Effector CD4-positive, alpha-beta T cell (primary cell): Measurements from ENCODE around the gene FOXO3.
"Not testable (repeated sequence)": the region's sequence is repeated elsewhere in the genome, so short reads cannot be mapped to it uniquely, and the experiment has no call there.

Experiments used
- DNase-seq: peaks from one replicate; pipeline ENCODE4 v3.0.0-alpha.2; 2020

FOXO3 gene

DNA sequence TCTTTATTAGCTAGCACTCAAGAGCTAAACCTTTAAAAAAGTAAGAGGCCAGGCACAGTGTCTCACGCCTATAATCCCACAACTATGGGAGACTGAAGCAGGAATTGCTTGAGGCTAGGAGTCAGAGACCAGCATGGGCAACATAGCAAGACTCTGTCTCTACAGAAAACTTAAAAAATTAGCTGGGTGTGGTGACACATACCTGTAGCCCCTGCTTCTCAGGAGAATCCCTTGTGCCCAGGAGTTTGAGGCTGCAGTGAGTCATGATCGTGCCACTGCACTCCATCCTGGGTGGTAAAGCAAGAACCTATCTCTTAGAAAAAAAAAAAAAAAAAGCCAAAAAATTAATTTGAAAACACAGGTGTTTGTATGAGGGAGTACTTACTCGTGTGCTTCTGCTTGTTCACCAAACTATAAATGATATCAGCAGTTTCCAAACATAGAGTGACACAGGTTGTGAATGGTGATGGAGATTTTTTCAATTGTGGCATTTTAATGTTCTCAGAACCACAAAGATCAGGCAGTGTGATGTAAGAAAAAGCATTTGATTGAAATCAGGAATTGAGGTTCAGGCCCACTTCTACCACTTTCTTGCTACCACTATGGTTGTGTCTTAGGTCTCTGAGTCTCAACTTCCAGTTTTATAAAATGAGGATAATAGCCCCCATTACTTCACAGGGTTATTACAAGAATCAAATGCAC is 104.9 kb downstream of the FOXO3 start:
- DNase-seq, result no peak

DNA sequence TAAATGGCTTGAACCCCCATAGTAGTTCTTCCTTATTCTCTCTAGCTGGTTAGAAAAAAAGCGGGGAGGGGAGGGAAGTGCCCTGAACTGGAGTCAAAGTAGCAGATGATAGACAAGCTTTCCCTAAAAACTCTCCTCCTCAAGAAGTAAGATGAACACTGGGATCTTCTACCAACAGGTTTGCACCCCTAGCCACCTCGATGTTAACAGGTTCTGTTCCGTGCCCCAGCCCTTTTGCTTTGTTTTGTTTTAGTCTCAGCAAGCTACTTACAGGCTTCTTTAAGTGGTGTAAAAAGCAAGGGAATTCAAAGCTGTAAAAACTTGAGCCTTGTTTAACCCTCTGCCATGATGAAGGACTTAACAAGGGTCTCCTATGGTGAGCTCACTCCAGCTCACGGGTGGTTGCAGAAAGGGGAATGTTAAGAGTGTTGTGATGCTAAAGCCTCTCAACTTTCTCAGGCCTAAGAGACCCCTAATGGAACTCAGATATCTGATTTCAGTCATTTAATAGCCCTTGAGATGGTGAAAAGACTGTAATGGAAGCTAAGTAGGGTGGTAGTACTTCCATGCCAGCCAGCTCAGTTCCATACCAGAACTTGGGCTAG is 106.0 kb downstream of the FOXO3 start:
- no peak for DNase-seq

DNA sequence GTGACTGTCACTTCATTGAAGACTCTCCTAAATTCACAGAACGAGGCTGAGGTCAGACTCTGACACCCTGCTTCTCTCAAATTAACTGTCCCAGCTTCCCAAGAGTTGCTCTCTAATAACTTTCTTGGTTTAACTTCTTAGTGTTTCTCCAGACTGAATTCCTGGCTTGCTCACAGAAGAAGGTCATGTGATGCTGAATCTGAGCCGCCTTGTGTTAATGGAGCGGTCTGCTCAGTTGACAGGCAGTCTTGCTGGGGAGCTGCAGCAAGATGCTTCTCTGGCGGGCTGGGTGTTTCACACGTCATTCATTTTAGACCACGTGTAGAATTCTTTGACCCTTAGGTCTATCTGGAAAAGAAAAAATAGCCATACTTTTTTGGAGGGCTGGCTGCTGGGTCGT is 107.3 kb downstream of the FOXO3 start:
- no peak for DNase-seq

DNA sequence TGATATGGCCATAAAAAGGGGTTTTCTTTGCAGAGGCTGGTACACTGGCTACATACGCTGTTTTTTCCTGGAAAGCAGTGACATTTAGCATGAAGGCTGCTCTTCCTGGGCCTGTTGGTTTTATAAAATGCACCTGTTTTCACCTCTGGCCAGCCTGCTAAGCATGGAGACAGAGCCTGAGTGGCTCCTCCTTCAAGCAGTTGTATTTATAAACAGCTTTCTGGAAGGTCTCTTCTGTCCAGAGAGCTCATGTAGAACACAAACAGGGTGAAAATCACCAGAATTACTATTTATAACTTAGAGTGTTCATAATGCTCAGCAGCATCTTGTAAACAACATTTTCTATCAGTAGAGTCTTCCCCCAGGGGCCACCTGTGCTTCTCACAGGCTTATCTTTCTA is 109.0 kb downstream of the FOXO3 start:
- no peak for DNase-seq

DNA sequence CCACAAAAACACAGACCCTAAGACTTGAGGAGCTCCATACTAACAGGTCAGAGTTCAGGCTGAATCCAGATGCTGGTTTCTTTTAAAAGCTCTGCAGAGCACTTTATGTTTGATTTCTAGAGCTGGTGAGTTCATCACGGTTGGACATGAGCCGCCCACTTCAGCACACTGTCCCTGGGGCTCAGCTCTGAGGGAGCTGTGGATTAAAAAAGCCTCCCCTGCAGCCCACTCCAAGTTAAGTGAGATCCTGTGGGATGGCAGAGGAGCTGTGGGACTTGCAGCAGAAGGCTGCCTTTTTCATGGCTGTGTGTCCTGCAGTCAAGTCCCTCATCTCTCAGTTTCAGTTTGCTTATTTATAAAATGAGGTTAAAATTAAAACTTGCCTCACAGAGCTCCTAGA is 110.5 kb downstream of the FOXO3 start:
- DNase-seq, result no peak

DNA sequence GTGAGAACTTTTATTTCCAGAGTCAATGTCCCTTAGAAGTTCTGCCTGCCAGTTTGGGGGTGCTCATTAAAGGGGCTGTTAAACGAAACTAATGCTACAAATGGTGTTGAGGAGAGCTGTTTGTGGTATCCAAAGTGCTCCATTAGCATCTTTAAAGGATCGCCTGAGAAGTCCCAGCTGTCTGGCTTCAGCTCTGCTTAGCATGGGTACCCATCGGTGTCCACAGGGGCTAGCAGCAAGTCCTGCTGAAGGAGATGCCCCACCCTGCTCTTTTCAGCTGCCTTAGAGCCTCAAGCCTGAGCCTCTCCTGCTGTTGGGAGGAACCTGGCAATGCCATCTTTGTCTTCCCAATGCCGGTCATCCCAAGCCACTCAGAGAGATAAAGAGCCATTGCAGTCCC is 111.1 kb downstream of the FOXO3 start:
- no peak for DNase-seq

DNA sequence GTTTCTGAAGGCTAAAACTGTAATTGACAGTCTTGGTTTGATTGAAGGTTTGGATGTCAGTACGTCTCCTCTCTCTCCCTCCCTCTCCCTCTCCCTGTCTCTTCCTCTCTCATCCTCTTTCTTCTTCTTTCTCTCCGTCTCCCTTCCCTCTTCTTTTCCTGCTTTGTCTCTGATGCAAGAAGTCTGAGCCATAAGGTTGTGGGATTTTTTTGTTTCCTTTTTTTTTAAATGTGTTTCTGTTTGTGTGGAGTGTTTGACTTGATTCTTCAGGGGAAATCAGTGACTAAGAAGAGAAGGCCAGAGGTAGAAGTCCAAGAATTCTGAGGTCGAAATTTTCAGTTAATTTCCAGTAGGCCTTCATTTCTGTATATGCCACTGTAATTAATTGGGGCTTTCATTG is 111.9 kb downstream of the FOXO3 start:
- DNase-seq, result no peak

DNA sequence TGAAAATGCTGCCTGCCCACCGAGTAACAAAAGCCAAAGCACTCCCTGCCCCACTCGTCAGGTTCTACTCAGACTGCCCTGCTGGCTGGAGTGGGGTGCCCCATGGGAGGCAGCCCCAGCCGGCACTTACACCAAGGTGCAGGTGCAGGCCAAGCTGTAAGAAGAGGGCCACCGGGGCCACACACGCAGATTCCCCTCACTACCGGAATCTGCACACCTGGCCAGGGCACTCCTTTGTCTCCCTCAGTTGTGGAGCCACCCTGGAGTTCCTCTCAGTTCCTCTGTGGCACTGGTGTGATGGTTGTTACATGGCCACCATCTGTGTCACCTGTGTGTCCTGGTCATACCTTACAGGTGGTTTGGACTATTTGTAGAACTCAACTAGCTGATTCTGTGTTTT is 112.4 kb downstream of the FOXO3 start:
- no peak for DNase-seq

DNA sequence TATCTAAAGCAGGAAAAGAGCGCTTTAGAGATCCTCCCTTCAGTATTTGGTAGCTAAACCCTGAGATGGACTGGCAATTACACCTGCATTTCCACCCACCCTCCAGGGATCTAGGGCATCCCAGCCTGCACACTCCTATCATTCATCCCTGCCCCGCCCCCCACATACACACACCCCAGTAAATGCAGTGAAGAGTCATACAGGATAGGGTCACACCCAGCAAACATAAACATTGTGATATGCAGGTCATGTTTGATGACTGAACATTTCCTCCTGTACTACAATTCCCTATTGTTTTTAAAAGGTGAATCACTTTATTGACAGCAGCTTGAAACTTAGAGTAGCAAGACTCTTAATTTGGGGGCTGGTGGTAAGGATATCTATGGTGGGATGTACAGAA is 112.9 kb downstream of the FOXO3 start:
- no peak for DNase-seq

DNA sequence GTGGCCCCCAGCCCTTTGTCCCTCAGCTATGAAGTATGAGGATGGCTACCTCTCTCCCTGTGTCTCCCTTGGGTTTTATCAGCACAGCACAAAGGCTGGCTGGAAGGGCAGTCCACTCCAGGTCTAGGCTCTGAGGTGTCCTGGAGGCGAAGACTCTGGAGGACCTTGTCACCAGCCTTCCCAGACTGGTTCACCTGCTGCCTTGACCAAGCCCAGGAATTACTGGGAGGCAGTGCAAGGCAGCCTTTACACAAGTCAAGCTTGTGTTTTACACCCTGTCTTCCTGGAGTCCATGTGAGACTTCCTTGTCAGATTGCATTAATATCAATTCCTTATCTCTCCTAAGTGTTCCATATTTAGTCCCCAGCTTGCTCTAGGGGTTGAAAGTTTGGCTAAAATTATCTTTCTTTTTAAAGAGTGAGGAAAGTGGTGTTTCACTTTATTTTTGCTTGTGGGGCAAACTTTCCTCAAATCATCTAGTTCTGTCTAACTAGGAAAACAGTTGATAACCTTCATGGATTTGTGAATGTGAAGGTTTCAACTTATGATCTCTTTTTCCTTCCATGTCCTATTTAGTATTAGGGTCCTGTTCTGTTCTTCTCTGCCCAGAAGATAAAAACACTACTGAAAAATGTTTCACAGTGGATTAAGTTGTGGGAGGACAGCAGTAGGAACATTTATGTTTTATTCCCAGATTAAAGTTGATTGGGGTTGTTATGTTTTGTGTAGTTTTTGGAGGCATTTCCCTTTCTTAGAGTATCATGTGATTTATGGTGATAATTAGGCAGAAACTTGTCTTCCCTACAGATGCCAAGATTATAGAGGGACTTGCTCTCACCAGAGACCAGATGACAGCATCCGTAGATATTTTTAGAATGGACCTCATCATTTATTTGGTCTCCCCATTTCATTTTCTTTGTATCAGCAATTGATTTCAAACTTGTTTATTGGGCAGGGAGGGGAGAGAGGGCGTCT is 114.8 kb downstream of the FOXO3 start:
- no peak for DNase-seq

DNA sequence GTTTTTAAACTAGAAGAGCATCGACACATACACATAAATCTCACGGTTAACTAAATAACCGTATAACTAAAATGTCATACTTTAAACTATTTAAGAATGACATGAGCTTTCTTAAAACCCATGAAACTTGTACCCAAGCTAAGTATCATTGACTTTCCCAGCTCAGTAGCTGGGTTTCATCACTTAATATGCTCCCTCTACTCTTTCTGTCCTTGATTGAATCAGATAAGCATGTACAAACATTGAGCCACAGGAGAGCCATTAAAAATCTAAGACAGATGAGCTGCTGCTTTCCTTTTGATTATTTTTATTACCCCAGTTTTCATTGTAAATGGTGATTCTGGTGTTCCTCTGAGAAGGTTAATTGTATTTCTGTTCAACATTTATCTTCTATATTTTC is 115.8 kb downstream of the FOXO3 start:
- no peak for DNase-seq

DNA sequence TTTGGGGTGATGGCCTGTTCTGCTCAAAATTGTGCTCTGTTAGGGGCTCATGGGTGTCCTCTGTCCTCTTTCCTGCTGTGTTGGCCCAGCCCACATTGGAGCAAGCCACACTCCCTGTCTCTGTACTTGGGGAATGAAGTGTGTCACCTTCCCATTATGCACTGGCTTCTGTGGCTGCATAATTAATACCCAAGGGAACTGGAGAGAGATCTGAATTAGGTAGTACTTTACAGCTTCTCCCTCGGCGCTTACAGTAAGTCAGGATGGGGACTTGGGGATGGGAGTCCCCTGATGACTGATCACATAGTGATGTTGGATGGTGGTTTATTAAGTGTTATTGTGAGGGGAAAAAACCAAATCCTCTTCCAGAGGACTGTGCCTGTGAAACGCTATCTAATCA is 116.6 kb downstream of the FOXO3 start:
- no peak for DNase-seq

DNA sequence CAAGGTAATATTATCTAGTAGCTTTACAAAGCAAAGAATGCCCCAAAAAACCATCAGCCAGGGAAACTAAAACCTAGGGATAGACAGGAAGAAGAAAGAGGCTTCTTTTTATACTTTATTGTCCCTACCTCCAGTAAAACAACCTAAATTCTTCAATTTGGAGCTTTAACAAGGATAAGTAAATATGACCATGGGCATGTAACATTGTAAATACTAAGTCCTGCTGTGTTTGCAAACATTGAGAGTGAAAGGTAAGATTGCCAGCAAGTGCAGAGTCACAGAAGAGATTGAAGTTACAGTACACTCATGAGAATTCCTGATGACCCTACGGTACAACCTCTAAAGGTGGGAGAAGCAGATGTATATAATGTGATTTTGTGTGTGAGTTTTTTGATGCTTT is 117.2 kb downstream of the FOXO3 start:
- no peak for DNase-seq

DNA sequence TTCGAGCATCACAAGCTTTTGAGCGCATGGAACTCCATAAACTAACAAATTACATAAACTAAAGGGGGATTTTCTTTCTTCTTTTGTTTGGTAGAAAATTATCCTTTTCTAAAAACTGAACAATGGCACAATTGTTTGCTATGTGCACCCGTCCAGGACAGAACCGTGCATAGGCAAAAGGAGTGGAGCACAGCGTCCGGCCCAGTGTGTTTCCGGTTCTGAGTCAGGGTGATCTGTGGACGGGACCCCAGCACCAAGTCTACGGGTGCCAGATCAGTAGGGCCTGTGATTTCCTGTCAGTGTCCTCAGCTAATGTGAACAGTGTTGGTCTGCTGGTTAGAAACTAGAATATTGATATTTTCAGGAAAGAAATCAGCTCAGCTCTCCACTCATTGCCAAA is 119.6 kb downstream of the FOXO3 start:
- DNase-seq, result not testable (repeated sequence)

DNA sequence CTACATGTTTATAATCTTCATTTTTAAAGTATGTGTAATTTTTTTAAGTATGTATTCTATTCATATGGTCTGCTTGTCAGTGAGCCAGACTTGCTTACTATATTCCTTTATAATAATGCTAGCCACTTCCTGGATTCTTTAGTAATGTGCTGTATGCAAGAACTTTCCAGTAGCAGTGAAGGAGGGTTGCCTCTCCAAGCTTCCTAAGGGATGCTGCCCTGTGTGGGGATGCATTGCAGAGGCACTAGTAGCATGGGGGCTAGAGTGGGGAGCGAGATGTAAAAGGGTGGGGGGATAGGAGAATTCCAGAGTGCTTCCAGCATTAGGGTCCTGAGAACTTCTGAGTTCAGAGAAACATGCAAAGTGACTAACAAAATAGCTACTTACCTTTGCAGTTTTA is 121.0 kb downstream of the FOXO3 start:
- not testable (repeated sequence) for DNase-seq

DNA sequence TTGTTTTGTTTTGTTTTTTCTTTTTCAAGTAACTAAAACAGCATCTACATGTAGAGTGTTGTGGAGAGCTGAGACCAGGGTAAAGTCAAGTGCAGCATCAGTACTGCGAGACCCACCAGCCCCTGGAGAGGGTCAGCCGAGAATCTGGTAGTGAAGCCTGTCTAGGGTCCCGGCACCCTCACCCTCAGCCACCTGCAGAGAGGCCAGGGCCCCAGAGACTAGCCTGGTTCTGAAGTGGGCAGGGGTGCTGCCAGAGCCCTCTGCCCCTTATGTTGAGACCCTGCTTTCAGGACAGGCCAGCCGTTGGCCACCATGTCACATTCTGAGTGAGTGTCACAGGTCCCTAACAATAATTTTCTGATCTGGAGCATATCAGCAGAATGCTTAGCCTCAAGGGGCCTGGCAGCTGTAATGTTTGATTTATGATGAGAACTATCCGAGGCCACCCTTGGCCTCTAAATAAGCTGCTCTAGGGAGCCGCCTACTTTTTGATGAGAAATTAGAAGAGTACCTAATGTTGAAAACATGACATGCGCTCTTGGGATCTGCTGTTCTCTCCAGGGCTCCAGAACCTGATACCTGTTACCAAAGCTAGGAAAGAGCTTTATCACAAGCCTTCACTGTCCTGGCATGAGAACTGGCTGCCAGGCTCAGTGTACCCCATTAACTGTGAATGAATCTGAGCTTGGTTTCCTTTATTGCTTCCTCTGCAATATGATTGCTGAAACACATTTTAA is 121.8 kb downstream of the FOXO3 start:
- DNase-seq, result not testable (repeated sequence)

DNA sequence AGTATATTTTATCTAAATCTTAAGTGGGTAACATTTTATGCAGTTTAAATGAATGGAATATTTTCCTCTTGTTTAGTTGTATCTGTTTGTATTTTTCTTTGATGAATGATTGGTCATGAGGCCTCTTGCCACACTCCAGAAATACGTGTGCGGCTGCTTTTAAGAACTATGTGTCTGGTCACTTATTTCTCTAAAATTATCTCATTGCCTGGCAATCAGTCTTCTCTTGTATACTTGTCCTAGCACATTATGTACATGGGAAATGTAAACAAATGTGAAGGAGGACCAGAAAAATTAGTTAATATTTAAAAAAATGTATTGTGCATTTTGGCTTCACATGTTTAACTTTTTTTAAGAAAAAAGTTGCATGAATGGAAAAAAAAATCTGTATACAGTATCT is 123.3 kb downstream of the FOXO3 start:
- not testable (repeated sequence) for DNase-seq

DNA sequence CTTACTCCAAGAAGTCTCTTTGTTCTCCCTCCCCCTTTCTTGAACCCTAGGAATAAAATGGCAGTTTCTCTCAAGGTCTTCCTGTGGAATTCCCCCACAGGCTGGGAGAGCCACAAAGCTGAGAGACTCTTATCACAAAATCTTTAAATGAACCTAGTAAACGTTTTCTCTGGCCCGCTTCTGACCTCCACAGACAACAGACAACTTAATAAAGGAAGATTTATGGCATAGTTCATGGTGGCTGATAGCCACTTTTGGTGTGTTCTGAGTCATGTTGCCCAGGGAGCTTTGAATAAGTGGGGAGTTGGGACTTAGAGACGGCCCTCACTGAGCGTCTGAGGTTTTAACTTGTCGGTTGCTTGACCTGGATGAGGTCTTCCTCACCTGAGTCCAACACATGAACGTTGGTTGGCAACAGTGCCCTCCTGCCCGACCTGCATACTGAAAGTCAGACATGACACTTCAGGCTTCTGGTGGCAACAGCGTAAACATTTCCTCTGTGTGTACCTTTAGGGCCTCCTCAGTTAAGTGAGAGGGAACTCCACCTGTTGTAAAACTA is 124.1 kb downstream of the FOXO3 start:
- no peak for DNase-seq

DNA sequence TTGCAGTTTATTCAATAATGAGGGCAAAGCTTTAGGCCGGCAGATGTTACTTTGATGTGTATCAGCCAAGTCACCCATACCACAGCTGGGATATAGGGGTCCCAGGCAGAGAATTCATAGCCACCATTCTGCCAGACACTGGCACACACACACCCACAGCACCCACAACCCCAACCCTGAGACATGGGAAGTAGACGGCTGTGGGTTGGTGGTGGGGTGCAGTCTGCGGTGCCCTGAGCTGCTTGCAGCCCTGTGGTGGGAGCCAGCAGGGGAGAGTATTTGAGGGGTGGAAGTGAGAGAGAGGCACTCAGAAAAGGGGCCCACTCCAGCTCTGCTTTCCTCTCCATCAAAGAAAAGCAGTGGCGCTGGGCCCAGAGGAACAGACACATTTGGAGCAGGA is 125.3 kb downstream of the FOXO3 start:
- DNase-seq, result no peak

DNA sequence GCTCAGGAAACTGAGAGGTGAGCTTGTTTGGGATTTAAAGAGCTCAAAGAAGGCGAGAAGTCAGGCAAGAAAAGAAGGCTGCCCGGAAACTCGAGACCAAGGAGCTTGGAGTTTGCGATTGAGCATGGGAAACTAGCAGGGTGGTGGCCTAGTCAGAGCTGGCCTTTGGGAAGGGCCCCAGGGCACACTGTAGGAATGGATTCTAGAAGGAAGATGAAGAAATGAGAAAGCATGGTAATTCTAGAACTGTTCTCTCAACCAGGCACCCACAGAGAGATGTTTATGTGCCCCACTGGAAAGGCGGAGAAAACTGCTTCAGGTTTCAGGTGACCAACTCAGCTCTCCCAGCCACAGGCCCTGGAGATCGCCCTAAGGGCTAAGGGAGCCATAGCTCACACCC is 126.2 kb downstream of the FOXO3 start:
- no peak for DNase-seq

DNA sequence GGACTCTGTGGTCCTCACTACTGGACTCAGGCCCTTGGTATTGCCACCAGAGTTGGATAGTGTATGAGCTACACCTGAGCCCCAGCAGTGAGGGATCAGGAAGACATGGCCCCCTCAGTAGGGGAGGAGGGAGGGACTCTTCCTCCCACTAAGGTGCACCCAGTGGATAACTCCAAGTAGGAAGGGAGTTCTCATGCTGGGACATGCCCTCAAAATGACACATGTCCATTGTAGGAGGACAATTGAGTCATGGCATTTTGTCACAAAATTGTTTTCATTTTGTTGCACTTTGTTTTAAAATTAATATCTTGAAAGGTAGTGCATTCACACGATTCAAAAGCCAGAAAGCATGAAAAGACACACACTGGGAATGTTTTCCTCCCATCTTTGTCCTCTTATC is 127.2 kb downstream of the FOXO3 start:
- DNase-seq, result no peak

DNA sequence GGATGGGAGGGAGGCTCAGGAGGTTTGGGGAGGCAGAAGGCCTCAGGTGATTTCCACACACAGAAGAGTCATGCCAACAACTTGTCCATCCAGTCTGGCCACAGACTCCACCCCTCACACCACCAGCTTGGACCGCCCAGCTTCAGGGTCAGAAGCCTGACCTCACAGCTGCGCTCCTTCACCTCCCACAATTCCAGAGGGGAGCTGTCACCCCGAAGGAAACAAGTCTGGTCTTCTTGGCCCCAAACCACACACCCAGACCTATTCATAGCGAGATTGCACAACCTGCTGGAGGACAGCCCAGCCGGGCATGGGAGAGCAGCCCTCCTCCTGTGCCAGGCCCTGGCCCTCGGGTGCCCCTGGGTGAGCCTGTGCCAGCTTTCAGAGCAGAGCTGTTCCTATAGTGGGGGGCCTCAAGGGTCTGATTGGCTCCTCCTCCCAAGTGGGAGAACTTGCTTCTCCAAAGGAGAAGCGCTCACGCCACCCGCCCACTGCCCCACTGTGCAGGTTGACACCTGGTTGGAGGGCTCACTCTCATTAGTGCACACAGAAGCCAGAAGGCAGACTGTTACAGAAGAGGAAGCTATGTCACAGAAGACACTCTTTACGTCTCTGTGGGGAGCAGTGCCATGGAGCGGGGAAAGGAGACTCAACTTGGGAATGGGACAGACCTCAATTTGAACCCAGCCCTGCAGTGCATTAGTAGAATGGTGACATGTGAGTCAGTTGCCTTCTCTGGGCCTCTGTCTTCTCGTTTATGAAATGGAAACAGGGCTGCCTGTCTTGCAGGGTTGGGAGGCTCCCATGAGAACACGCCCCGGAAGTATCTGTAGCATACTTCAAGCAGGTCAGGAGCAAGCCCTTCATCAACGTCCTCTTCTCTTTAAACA is 128.8 kb downstream of the FOXO3 start:
- no peak for DNase-seq
